Measurements from ENCODE around the gene KAT2B. TPM values are rescaled to one million over a fixed set of nuclear protein-coding genes. Genes with fewer than 3 reads are reported as not detected.

The KAT2B gene
- total and polyA plus RNA-seq, 12 donors: 11.4 to 104 (median 85.2) TPM

GRCh38 chr3:20197775-20198174 lies 157.5 kb downstream of the KAT2B start:
- Histone ChIP-seq H3K4me1 (no peaks in the 10 kb centered on the region), H3K9me3 (no peaks in the 10 kb centered on the region), H3K27me3 (no peaks in the 10 kb centered on the region), H3K4me3 (no peak overlapping the region), H3K27ac (no peak overlapping the region), H3K36me3 (no peaks in the 10 kb centered on the region)
- intact Hi-C loops (cut with DNase I): no loop called here
- WGBS, 2 donors: 91 to 94% methylated on average over 3 of the region's 3 CpGs
- no peak for ATAC-seq
- TF ChIP-seq CTCF (IDR thresholded peaks at IDR 0.05): no peak
- no peak for DNase-seq

- intact Hi-C loops (cut with DNase I): no loop called here
- no peaks in the 10 kb centered on the region for H3K4me1 ChIP-seq
- no peaks in the 10 kb centered on the region for H3K27me3 ChIP-seq
- H3K27ac ChIP-seq: no peak overlapping the region
- TF ChIP-seq CTCF (IDR thresholded peaks at IDR 0.05): no peak
- no peak for DNase-seq
- H3K9me3 ChIP-seq: peaks cover 0 to 11% (median under 1%) of the 10 kb centered on the region in 11 donors
- no peak overlapping the region for H3K4me3 ChIP-seq
- ATAC-seq: no peak
- H3K36me3 ChIP-seq: no peaks in the 10 kb centered on the region
Observed at GRCh38 chr3:20201143-20201542, 160.9 kb downstream of the KAT2B start.

Small RNA genes within 50 kb of the gene (microRNA-seq; reads per million reads assigned to microRNA genes)
- 0 to 1.0 reads per million in 2 donors for gene MIR3135A

Other genes starting within 250 kb of the KAT2B start
- gene EFHB, start 106.2 kb upstream of the KAT2B start, total RNA-seq: under 1 TPM in 8 of 10 donors, not detected in 2; 0.34 to 0.94 (median 0.64) TPM
- 1 to 10 TPM in 1 of 2 donors, under 1 TPM in 1; 0.19 to 1.6 TPM for gene EFHB, start 106.2 kb upstream of the KAT2B start, polyA plus RNA-seq
- 10 to 100 TPM; 52.2 to 80.9 (median 66.9) TPM for gene RAB5A, start 93.3 kb upstream of the KAT2B start, total RNA-seq
- gene RAB5A, start 93.3 kb upstream of the KAT2B start, polyA plus RNA-seq: 10 to 100 TPM; 33.9 to 41.3 TPM
- not detected for gene PP2D1, start 28.2 kb upstream of the KAT2B start, total RNA-seq
- not detected for gene PP2D1, start 28.2 kb upstream of the KAT2B start, polyA plus RNA-seq
- gene SGO1, start 145.8 kb downstream of the KAT2B start, total RNA-seq: 1 to 10 TPM in 1 of 10 donors, under 1 TPM in 5, not detected in 4; 0.25 to 2.2 (median 0.50) TPM
- gene SGO1, start 145.8 kb downstream of the KAT2B start, polyA plus RNA-seq: under 1 TPM in 1 of 2 donors, not detected in 1; 0.04 TPM